SU-DHL-6 (cell line): ENCODE measurements around the gene PSPN.

Source experiments
- CTCF ChIP-seq: fragments of 200-600 bp; sonication (generic); IDR thresholded peaks from one replicate; pipeline ENCODE4 v1.5.1; 2017; ENCODE audit warnings: antibody characterized with exemption, mild to moderate bottlenecking, low read length, moderate library complexity; ENCODE audit not compliant: insufficient read depth, poor library complexity, severe bottlenecking
- EZH2phosphoT487 ChIP-seq: fragments of 200-600 bp; sonication (generic), shearing (Covaris generic); conservative IDR thresholded peaks from 2 replicates; pipeline ENCODE4 v1.6.1; 2018; ENCODE audit warnings: mild to moderate bottlenecking, antibody characterized with exemption, low read length, moderate library complexity, mixed read lengths

DNA sequence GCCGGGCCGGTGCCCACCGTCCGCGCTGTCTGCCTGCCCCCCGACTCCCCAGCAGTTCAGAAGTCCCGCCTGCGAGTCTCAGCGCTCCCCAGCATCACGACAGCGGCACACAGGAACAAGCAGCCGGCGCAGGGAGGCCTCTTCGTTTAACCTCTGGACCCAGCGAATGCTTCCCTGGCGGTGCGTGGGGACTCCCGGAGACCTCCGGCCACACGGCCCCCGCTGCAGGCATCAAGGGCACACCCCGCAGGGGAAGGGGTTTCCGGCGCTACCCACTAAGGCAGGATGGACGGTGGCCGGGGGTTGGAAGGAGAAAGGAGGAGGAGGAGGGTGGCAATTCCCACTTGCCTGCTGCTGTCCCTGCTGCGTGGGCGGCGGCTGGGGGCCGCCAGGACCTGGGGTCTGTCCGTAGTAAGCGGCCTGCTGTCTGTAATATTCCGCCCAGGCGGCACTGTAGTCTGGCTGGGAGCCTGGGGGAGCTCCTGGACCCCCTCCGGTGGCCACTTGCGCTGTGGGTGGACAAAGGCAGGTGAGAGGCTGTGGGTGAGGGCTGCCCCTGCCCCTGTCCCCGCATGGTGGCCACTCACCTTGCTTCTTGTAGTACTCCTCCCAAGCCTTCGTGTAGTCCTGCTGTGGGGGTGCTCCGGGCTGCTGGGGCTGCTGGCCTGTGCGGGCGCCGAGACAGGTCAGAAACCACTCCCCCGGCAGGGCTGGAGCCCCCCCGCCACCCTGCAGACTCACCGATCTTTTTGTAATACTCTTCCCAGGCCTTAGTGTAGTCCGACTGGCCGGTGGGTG, 39.3 kb upstream of the PSPN start:
- TF ChIP-seq CTCF = no peak
- no peak for TF ChIP-seq EZH2phosphoT487
